ENCODE results near the gene FRRS1L.

- no peak for TF ChIP-seq CTCF (IDR thresholded peaks at IDR 0.05)
- TF ChIP-seq POLR2A (IDR thresholded peaks at IDR 0.05) = no peak
Measured at GRCh38 chr9:109097146-109097545, 69.9 kb downstream of the FRRS1L start.

Data from lower leg skin (tissue), 3 donors.